Esophagus squamous epithelium (tissue), 4 donors: Measurements from ENCODE around the gene SDHAF3.

Experiments used
- CTCF ChIP-seq, 6 experiments: fragments of 450-650 bp in 4 of 6; fragments of 200-600 bp in 2 of 6; sonication (generic) in 2 of 6; IDR thresholded peaks; one replicate each; pipeline ENCODE4 v1.5.1; 2016 to 2019; ENCODE audit warnings: antibody characterized with exemption in 6 of 6, mild to moderate bottlenecking in 4 of 6, moderate library complexity in 4 of 6
- POLR2A ChIP-seq, 4 donors: fragments of 450-650 bp; IDR thresholded peaks; one replicate each; pipeline ENCODE4 v1.6.1; 2017; ENCODE audit warnings: antibody characterized with exemption in 4 of 4, mild to moderate bottlenecking in 4 of 4, moderate library complexity in 3 of 4

- TF ChIP-seq POLR2A (IDR thresholded peaks at IDR 0.05) (no peak), CTCF (IDR thresholded peaks at IDR 0.05) (no peak)
Observed at GRCh38 chr7:97167749-97168148, 50.3 kb downstream of the SDHAF3 start.
